SJSA1 (cell line): ENCODE measurements around the gene ASPM. TPM values are rescaled to one million over a fixed set of nuclear protein-coding genes. Genes with fewer than 3 reads are reported as not detected.

Source experiments
- DNase-seq, 2 experiments: peaks; one replicate each; pipeline ENCODE4 v3.0.0-alpha.2; 2015 to 2020; ENCODE audit warnings: low spot score in 2 of 2, low read depth in 1 of 2
- H3K27ac ChIP-seq: fragments of 250-450 bp; sonication (Bioruptor Pico); 2 replicates; pipeline ENCODE4 v1.5.1; 2020; ENCODE audit warnings: mild to moderate bottlenecking, moderate library complexity
- H3K27me3 ChIP-seq: fragments of 250-450 bp; sonication (Bioruptor Pico); replicated peaks from 2 replicates; pipeline ENCODE4 v1.5.1; 2020; ENCODE audit warnings: mild to moderate bottlenecking, moderate library complexity
- H3K36me3 ChIP-seq: fragments of 250-450 bp; sonication (Bioruptor Pico); 2 replicates; pipeline ENCODE4 v1.5.1; 2020; ENCODE audit warnings: mild to moderate bottlenecking
- H3K4me1 ChIP-seq: fragments of 250-450 bp; sonication (Bioruptor Pico); replicated peaks from 2 replicates; pipeline ENCODE4 v1.6.1; 2021; ENCODE audit warnings: mild to moderate bottlenecking
- H3K4me3 ChIP-seq: fragments of 250-450 bp; sonication (Bioruptor Pico); 2 replicates; pipeline ENCODE4 v1.5.1; 2020; ENCODE audit warnings: mild to moderate bottlenecking
- H3K9me3 ChIP-seq: fragments of 250-450 bp; sonication (Bioruptor Pico); replicated peaks from 2 replicates; pipeline ENCODE4 v1.5.1; 2020; ENCODE audit warnings: mild to moderate bottlenecking
- total RNA-seq: library from RNA; depleted of rRNA; stranded (reverse); fragments of >200 nt; shearing (Covaris generic); gene quantifications from 2 replicates; pipeline ENCODE4 v1.2.3, GENCODE V29; 2014

Gene ASPM
- total RNA-seq, 1 experiment from 2014 or later: 77.2 TPM

DNA sequence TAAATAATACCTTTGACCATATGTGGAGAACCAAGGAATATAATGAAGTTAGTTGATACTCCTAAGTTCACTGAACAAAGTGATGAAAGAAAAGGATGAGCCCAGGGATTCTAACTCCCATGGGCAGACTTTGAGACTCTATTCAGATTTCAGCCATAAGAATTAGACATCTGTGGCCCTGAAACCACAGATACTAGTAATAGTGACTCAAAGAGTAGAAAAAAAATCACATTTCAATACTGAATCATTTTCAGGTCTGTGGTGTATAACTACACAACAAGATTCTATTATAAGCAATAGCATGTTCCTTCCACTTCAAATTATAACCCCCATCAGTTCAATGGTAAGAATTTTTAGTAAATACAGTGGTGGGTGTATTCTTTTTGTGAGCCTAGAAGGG, 63.0 kb downstream of the ASPM start:
- Histone ChIP-seq H3K4me1 (no peaks in the 10 kb centered on the region), H3K36me3 (peaks cover 70% of the 10 kb centered on the region), H3K4me3 (no peak overlapping the region), H3K27me3 (no peaks in the 10 kb centered on the region), H3K9me3 (peaks cover 10% of the 10 kb centered on the region; the same call in 1 of the 2 replicates), H3K27ac (no peak overlapping the region)
- DNase-seq: no peak

DNA sequence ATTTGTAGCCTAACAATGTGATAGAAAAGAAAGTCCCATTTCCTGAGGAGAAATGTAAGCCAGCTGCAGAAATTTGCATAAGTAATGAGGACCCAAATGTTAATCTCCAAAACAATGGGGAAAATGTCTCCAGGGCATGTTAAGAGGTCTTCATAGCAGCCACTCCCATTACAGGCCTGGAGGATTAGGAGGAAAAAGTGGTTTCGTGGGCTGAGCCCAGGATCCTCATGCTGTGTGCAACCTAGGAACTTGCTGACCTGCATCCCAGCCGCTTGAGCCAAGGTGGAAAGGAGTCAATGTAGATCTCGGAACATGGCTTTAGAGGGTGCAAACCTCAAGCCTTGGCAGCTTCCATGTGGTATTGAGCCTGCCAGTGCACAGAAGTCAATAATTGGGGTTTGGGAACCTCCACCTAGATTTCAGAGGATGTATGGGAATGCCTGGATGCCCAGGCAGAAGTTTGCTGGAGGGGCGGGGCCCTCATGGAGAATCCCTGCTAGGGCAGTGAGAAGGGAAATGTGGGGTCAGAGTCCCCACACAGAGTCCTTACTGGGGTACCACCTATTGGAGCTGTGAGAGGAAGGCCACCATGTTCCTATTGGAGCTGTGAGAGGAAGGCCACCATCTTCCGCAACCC, 65.2 kb downstream of the ASPM start:
- no peak for DNase-seq
- peaks cover 48% of the 10 kb centered on the region for H3K36me3 ChIP-seq
- H3K4me1 ChIP-seq: no peaks in the 10 kb centered on the region

DNA sequence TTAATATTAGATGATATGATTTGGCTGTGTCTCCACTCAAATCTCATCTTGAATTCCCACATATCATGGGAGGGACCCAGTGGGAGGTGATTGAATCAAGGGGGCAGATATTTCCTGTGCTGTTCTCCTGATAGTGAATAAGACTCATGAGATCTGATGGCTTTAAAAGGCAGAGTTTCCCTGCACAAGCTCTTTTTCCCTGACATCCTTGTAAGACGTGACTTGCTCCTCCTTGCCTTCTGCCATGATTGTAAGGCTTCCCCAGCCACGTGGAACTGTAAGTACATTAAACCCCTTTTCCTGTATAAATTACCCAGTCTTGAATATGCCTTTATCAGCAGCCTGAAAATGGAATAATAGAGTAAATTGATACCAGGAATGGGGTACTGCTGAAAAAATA, 66.1 kb downstream of the ASPM start:
- no peak overlapping the region for H3K4me3 ChIP-seq
- no peak overlapping the region for H3K27ac ChIP-seq
- H3K9me3 ChIP-seq: peaks cover 10% of the 10 kb centered on the region; the same call in 1 of the 2 replicates
- H3K27me3 ChIP-seq: no peaks in the 10 kb centered on the region
- peaks cover 39% of the 10 kb centered on the region for H3K36me3 ChIP-seq
- H3K4me1 ChIP-seq: no peaks in the 10 kb centered on the region
- DNase-seq: no peak

More for the DNA sequence above, 65.2 kb downstream of the ASPM start:
- Histone ChIP-seq H3K27me3 (no peaks in the 10 kb centered on the region), H3K4me3 (no peak overlapping the region), H3K9me3 (peaks cover 10% of the 10 kb centered on the region; the same call in 1 of the 2 replicates), H3K27ac (no peak overlapping the region)

DNA sequence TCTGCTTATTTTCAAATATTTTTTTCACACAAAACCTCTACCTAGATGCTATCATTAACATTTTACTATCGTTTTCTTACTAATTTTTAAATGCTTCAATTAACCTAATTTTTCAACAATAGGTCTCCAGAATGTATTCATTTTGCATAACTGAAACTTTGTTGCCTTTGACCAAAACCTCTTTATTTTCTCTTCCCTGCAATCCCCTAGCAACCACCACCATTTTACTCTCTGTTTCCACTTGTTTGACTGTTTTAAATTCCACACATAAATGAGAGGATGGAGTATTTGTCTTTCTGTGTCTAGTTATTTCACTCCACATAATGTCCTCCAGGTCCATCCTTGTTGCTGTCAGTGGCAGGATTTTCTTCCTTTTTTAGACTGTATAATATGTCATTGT, 69.9 kb downstream of the ASPM start:
- Histone ChIP-seq H3K4me1 (no peaks in the 10 kb centered on the region), H3K9me3 (0 out of 2 replicates have a peak, but pooled peaks cover 7% of the 10 kb centered on the region), H3K27ac (no peak overlapping the region), H3K27me3 (no peaks in the 10 kb centered on the region), H3K36me3 (peaks cover 1% of the 10 kb centered on the region), H3K4me3 (no peak overlapping the region)
- no peak for DNase-seq

DNA sequence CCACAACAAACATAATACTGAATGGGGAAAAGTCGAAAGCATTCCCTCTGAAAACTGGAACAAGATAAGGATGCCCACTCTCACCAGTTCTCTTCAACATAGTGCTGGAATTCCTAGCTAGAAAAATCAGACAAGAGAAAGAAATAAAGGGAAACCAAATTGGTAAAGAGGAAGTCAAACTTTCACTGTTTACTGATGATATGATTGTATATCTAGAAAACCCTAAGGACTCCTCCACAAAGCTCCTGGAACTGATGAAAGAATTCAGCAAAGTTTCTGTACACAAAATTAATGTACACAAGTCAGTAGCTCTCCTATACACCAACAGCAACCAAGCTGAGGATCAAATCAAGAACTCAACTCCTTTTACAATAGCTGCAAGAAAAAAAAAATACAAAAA, 72.5 kb downstream of the ASPM start:
- no peak for DNase-seq
- Histone ChIP-seq H3K27ac (no peak overlapping the region), H3K4me1 (no peaks in the 10 kb centered on the region), H3K36me3 (no peaks in the 10 kb centered on the region), H3K4me3 (no peak overlapping the region), H3K27me3 (no peaks in the 10 kb centered on the region), H3K9me3 (no peaks in the 10 kb centered on the region)

DNA sequence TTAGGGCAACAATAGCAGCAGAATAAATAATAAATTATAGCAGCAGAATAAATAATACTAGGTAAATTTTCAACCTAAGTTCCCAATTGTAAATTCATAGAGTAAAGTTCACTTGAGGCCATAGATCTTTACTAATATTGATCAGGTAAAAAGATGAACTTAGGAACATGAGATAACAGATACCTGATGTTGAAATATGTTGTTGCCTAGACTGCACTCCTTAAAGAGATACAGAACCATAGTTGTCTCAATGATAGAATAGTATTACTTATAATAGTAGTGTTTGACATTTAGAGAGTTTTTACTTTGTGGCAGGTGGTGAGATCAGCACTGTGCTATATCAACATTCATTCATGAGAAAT, 79.0 kb downstream of the ASPM start:
- Histone ChIP-seq H3K9me3 (no peaks in the 10 kb centered on the region), H3K27me3 (no peaks in the 10 kb centered on the region), H3K27ac (no peak overlapping the region), H3K4me3 (no peak overlapping the region), H3K4me1 (no peaks in the 10 kb centered on the region), H3K36me3 (no peaks in the 10 kb centered on the region)
- no peak for DNase-seq

DNA sequence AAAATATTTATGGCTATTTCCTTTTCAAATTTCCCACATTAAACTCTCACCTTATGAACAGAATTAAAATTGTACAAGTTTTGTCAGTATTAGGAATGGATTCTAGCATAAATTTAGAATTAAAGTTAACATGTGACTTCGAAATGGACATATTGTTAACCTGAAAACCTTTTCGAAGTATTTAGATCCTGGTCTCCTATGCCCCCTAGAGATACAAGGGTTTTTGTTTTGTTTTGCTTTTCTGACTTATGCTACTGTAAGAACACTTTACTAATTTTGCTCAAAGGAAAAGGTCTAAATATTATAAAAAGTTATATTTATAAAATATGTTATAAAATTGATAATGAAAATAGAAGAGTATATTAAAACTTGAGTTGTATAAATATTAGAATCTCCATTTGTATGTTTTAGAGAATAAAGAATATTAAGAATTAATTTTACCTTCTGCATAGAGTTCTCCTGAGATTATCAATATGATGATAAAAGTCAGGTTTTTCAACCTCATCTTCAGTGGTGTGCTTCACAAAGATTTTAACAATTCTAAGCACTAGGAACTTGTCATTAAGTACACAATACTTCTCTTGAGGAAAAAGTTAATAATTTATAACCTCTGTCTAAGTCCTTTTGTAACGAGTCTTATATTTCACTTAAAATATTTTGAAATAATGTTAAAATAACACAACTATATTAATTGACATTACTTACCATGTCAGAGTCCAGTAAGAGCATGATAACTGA, 79.6 kb downstream of the ASPM start, which contains the start of gene F13B:
Gene F13B (minus strand): TSS at position 542 of the 738 bp plus-strand sequence. CDS start 37 bp downstream, at position 505.
- DNase-seq: no peak
- Histone ChIP-seq H3K27ac (no peak within 1 kb of the TSS), H3K9me3 (no peaks in the 10 kb centered on the region), H3K4me1 (no peaks in the 10 kb centered on the region), H3K27me3 (no peaks in the 10 kb centered on the region), H3K4me3 (no peak within 1 kb of the TSS), H3K36me3 (no peaks in the 10 kb centered on the region)

DNA sequence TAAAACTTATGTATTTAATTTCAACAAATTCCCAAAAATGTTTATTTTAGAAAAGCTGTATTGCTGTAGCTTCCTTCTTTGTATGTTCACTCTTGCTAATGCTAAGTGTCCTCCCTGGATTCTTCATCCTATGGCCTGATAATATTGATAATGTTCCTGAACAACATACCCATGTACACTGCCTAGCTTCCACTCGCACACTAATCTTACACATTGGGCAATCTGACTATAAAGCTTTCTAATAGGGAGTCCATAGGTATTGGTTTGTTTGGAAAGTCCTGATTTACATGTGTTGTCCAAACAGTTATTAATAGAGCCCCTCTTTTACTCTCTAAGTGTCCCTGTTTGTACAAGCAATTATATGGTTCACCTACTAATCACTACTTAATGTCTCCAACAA, 80.2 kb downstream of the ASPM start:
- Histone ChIP-seq H3K4me3 (no peak overlapping the region), H3K9me3 (no peaks in the 10 kb centered on the region), H3K27me3 (no peaks in the 10 kb centered on the region), H3K27ac (no peak overlapping the region), H3K4me1 (no peaks in the 10 kb centered on the region), H3K36me3 (no peaks in the 10 kb centered on the region)
- DNase-seq: no peak

DNA sequence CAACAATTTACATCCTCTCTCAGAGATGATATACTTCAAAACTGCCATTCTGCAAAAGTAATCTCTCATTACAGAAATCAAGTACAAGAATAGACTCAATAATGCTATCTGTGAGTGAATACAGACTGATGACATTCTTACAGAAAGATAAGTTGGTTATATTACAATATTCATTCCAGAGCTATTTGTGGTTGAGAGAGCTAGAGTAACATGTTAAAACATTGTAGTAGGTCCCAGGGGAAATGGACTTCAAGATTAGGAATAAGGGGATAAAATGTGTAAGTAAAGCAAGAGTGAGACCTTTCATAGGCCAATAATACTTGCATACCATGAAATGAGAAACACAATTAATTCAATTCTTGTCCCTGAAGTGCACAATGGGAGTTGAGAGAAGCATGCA, 80.9 kb downstream of the ASPM start:
- DNase-seq: no peak
- Histone ChIP-seq H3K4me1 (no peaks in the 10 kb centered on the region), H3K4me3 (no peak overlapping the region), H3K36me3 (no peaks in the 10 kb centered on the region), H3K9me3 (no peaks in the 10 kb centered on the region), H3K27me3 (no peaks in the 10 kb centered on the region), H3K27ac (no peak overlapping the region)

DNA sequence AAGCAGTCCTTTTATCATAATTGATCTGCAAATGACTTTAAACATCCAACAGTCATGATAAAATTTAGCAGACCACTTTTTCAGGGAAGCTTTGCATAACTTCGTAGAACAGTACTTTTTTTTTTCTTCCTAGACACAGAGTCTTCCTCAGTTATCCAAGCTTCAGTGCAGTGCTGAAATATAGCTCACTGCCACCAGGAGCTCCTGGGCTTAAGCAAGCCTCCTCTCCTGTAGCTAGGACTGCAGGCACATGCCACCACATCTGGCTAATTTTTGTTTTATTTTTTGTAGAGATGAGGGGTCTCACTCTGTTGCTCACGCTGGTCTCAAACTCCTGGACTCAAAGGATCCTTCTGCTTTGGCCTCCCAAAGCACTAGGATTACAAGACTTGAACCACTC, 83.3 kb downstream of the ASPM start:
- Histone ChIP-seq H3K4me3 (no peak overlapping the region), H3K27ac (no peak overlapping the region), H3K27me3 (no peaks in the 10 kb centered on the region), H3K36me3 (no peaks in the 10 kb centered on the region), H3K4me1 (no peaks in the 10 kb centered on the region), H3K9me3 (no peaks in the 10 kb centered on the region)
- DNase-seq: no peak

DNA sequence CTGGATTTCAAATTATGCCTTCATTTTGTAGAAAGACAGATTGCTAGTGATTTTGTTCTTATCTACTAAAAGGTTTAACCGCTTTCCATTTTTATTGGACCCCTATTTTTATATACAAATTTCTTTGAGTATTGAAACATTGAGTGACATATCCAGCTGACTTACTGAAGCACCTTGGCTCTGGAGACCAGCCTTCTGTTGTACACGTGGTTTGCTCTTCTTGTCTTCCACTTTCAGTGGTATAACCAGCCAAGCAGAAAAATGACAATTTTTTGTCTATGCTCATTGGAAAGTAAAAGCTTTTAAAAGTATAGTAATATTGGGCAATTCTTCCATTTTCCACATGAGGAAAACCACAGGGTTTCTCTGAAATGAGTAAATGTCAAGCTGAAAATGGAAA, 83.8 kb downstream of the ASPM start:
- no peak for DNase-seq
- Histone ChIP-seq H3K27ac (no peak overlapping the region), H3K36me3 (no peaks in the 10 kb centered on the region), H3K4me3 (no peak overlapping the region), H3K9me3 (no peaks in the 10 kb centered on the region), H3K27me3 (no peaks in the 10 kb centered on the region), H3K4me1 (no peaks in the 10 kb centered on the region)

DNA sequence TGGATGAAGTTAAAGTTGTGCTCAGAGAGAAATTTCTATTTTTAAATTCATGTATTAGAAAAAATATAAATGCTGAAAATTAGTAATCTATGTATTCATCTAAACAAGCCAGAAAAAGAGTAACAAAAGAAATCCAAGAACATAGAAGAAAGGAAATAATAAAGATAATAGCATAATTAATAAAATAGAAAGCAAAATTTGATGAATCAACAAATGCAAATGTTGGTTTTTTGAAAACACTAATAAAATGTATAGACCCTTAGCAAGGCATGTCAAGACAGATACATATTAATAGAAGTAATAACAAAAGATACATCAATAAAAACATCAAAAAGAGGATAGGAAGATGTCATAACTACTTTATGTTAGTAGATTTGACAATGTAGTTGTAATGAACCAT, 97.4 kb downstream of the ASPM start:
- H3K27me3 ChIP-seq: no peaks in the 10 kb centered on the region
- no peak for DNase-seq
- no peak overlapping the region for H3K27ac ChIP-seq
- H3K36me3 ChIP-seq: no peaks in the 10 kb centered on the region
- H3K4me3 ChIP-seq: no peak overlapping the region
- no peaks in the 10 kb centered on the region for H3K9me3 ChIP-seq
- no peaks in the 10 kb centered on the region for H3K4me1 ChIP-seq

DNA sequence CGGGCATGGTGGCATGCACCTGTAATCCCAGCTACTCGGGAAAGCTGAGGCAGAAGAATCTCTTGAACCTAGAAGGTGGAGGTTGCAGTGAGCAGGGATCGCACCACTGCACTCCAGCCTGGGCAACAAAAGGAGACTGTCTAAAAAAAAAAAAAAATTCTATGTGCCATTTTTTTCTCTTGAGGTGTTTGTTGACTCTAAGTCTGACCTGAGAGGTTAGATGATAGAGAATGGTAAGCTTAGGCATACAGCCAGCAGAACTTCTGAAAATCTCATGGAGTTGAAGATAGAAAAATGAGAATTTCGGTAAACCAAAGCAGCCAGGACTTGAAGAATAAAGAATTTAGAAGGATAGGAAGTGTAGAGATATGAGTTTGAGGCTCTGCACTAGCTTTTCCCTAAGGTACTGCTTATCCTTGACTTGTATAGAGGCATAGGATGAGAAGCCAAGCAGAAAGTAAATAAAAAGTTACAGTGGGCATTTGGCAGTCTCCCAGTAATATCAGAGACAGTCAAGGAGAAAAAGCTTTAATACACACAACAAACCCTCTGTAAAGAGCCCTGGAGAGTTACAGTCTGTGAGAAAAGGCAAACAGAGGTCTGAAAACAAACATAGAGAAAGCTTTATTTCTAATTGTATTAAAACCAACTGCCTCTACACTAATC, 103.7 kb downstream of the ASPM start:
- no peaks in the 10 kb centered on the region for H3K9me3 ChIP-seq
- no peak for DNase-seq
- H3K36me3 ChIP-seq: no peaks in the 10 kb centered on the region
- H3K4me3 ChIP-seq: no peak overlapping the region
- H3K27ac ChIP-seq: no peak overlapping the region
- no peaks in the 10 kb centered on the region for H3K4me1 ChIP-seq
- no peaks in the 10 kb centered on the region for H3K27me3 ChIP-seq
